K562 (cell line): ENCODE data around the gene PATL2. TPM values are rescaled to one million over a fixed set of nuclear protein-coding genes. Genes with fewer than 3 reads are reported as not detected.

ENCODE experiments used
- ATAC-seq: fragments of 200-7000 bp; cut with Tn5 transposase; 3 replicates; pipeline ENCODE4 v1.9.1; 2020; ENCODE audit warnings: moderate library complexity
- BruUV-seq: library from RNA; stranded (reverse); fragments of 400-500 nt; replicated peaks from 2 replicates; lab custom pipeline; 2021; lab: Mats Ljungman, UMichigan
- CTCF ChIA-PET: fragments of 300-600 bp; formaldehyde crosslinking; extraction: SDS; loops from one replicate; lab custom pipeline; 2021; ENCODE audit warnings: low intra/inter-chr PET ratio; lab: Yijun Ruan, JAX
- POLR2A ChIA-PET: fragments of 300-600, 350-650 bp; sonication (Branson Sonifier 250); formaldehyde crosslinking; extraction: SDS; loops from one replicate; lab custom pipeline; 2021; ENCODE audit warnings: antibody characterized with exemption, inconsistent platforms; lab: Yijun Ruan, JAX
- DNase-seq, 4 experiments: peaks; one replicate each; pipeline versions ENCODE4 v3.0.0 to v3.0.0-alpha.2; 2011 to 2018; ENCODE audit warnings: low spot score in 3 of 4, mixed read lengths in 3 of 4; ENCODE audit errors: extremely low read depth in 1 of 4
- FAIRE-seq: peaks from 2 replicates; lab custom pipeline; 2011; peaks lifted over from hg19 to GRCh38; lab: Jason Lieb, UNC
- H2AFZ ChIP-seq: 2 replicates; pipeline ENCODE4 v1.6.0; 2011; ENCODE audit warnings: low read depth, low read length, control low read depth, inconsistent platforms
- H3K27ac ChIP-seq: fragments of 200-600 bp; 3 replicates; pipeline ENCODE4 v1.8.0; 2011; ENCODE audit warnings: low read depth, mild to moderate bottlenecking, control low read depth, inconsistent platforms, low read length, moderate library complexity, mixed read lengths; ENCODE audit errors: extremely low read depth
- H3K27me3 ChIP-seq, 2 experiments: fragments of 300-600 bp in 1 of 2; 2 replicates in 1 of 2; 3 replicates in 1 of 2; pipeline versions ENCODE4 v1.6.0 to v1.8.0; 2011; ENCODE audit warnings: inconsistent platforms in 2 of 2, low read length in 2 of 2, mild to moderate bottlenecking in 1 of 2, mixed read lengths in 1 of 2, moderate library complexity in 1 of 2; ENCODE audit not compliant: control insufficient read depth in 2 of 2, insufficient read depth in 2 of 2
- H3K36me3 ChIP-seq: fragments of 300-600 bp; 3 replicates; pipeline ENCODE4 v1.8.0; 2011; ENCODE audit warnings: mild to moderate bottlenecking, low read length, inconsistent platforms; ENCODE audit not compliant: control insufficient read depth, insufficient read depth
- H3K4me1 ChIP-seq, 2 experiments: fragments of 200-600 bp in 1 of 2; replicated peaks in 1 of 2; 2 replicates in 1 of 2; 3 replicates in 1 of 2; pipeline versions ENCODE4 v1.5.1 to v1.8.0; 2011; ENCODE audit warnings: inconsistent platforms in 2 of 2, low read length in 2 of 2, mild to moderate bottlenecking in 1 of 2, mixed read lengths in 1 of 2, moderate library complexity in 1 of 2; ENCODE audit not compliant: control insufficient read depth in 2 of 2, insufficient read depth in 2 of 2
- H3K4me2 ChIP-seq: 2 replicates; pipeline ENCODE4 v1.6.1; 2011; ENCODE audit warnings: low read length, control low read depth, inconsistent platforms, mixed read lengths; ENCODE audit not compliant: insufficient read depth
- H3K4me3 ChIP-seq: fragments of 200-600 bp; sonication (generic), shearing (Covaris generic); 2 replicates; pipeline ENCODE4 v1.5.1; 2016; ENCODE audit warnings: control low read depth, inconsistent platforms
- H3K79me2 ChIP-seq: fragments of 200-600 bp; 3 replicates; pipeline ENCODE4 v1.8.0; 2011; ENCODE audit warnings: low read length, inconsistent platforms; ENCODE audit not compliant: control insufficient read depth, insufficient read depth
- H3K9ac ChIP-seq, 2 experiments: 2 replicates each; pipeline versions ENCODE4 v1.6.0 to v1.6.1; 2011; ENCODE audit warnings: low read depth in 2 of 2, low read length in 2 of 2, control low read depth in 1 of 2, inconsistent platforms in 1 of 2, mild to moderate bottlenecking in 1 of 2, mixed read lengths in 1 of 2; ENCODE audit not compliant: insufficient read depth in 1 of 2
- H3K9me1 ChIP-seq: one replicate; pipeline ENCODE4 v1.6.0; 2011; ENCODE audit warnings: inconsistent platforms, mild to moderate bottlenecking, low read length, moderate library complexity; ENCODE audit not compliant: control insufficient read depth, insufficient read depth
- H3K9me3 ChIP-seq: replicated peaks from 2 replicates; pipeline ENCODE4 v1.5.1; 2011; ENCODE audit warnings: low read depth, low read length, inconsistent platforms; ENCODE audit not compliant: control insufficient read depth, insufficient read depth
- H4K20me1 ChIP-seq: replicated peaks from 2 replicates; pipeline ENCODE4 v1.6.1; 2011; ENCODE audit warnings: low read length, inconsistent platforms, mixed read lengths; ENCODE audit not compliant: control insufficient read depth, insufficient read depth
- BACH1 ChIP-seq: fragments of 200-800 bp; sonication (Bioruptor generic); IDR thresholded peaks from 2 replicates; pipeline ENCODE4 v1.6.1; 2016; ENCODE audit warnings: missing genetic modification characterization, missing compliant biosample characterization
- E2F8 ChIP-seq: fragments of 450-650 bp; IDR thresholded peaks from 2 replicates; pipeline ENCODE4 v1.7.1; 2018; ENCODE audit warnings: mild to moderate bottlenecking, low read depth; ENCODE audit not compliant: partially characterized antibody
- GABPB2 ChIP-seq: fragments of 250-450 bp; sonication (Bioruptor Pico); conservative IDR thresholded peaks from 2 replicates; pipeline ENCODE4 v1.5.1; 2021; ENCODE audit warnings: mild to moderate bottlenecking
- ILK ChIP-seq: fragments of 450-650 bp; IDR thresholded peaks from 2 replicates; pipeline ENCODE4 v1.6.1; 2016; ENCODE audit warnings: missing genetic modification characterization, low read depth, mild to moderate bottlenecking, missing compliant biosample characterization, moderate library complexity, borderline replicate concordance
- KDM1A ChIP-seq, 2 experiments: fragments of 450-650 bp; IDR thresholded peaks; 2 replicates each; pipeline ENCODE4 v1.6.1; 2016; ENCODE audit warnings: mild to moderate bottlenecking in 2 of 2
- NCOA6 ChIP-seq: fragments of 450-650 bp; IDR thresholded peaks from 2 replicates; pipeline ENCODE4 v1.6.1; 2017; ENCODE audit warnings: mild to moderate bottlenecking
- PURB ChIP-seq: sonication (generic); formaldehyde crosslinking; IDR thresholded peaks from 2 replicates; pipeline ENCODE4 v1.9.0; 2021; ENCODE audit warnings: low read depth, mild to moderate bottlenecking, missing genetic modification reagents
- SNAPC5 ChIP-seq: fragments of 250-450 bp; sonication (Bioruptor Pico); IDR thresholded peaks from 2 replicates; pipeline ENCODE4 v1.8.0; 2021; ENCODE audit warnings: moderate library complexity, mild to moderate bottlenecking, inconsistent platforms
- TAL1 ChIP-seq: fragments of 450-650 bp; IDR thresholded peaks from 2 replicates; pipeline ENCODE4 v1.6.1; 2016; ENCODE audit warnings: mild to moderate bottlenecking
- TBP ChIP-seq: optimal IDR thresholded peaks from 2 replicates; pipeline ENCODE3; 2011; ENCODE audit warnings: low read depth, low read length, improper control_type of control experiment
- TEAD1 ChIP-seq, 2 experiments: fragments of 450-650 bp in 1 of 2; sonication (generic) in 1 of 2; formaldehyde crosslinking; IDR thresholded peaks; 2 replicates each; pipeline versions ENCODE4 v1.4.0 to v1.8.0; 2020 to 2022; ENCODE audit warnings: mild to moderate bottlenecking in 2 of 2, missing genetic modification reagents in 1 of 2
- ZNF79 ChIP-seq: fragments of 250-450 bp; sonication (Bioruptor Pico); IDR thresholded peaks from 2 replicates; pipeline ENCODE4 v1.4.0; 2020; ENCODE audit warnings: low read depth, mild to moderate bottlenecking, moderate library complexity
- WGBS: fragments of 100-300 bp; shearing (Covaris generic); methylation state at CpG from one replicate; pipeline ENCODE4 v1.1.6; 2016; ENCODE audit warnings: low coverage, mixed read lengths; ENCODE audit not compliant: insufficient coverage; ENCODE audit errors: missing lambda C conversion rate; 5-methylcytosine and 5-hydroxymethylcytosine counted together
- in situ Hi-C: fragments of 300-500 bp; cut with MboI; formaldehyde crosslinking; loops from 4 replicates; pipeline ENCODE4 v1.15.0; 2018; ENCODE audit warnings: inconsistent platforms, mixed read lengths
- intact Hi-C: fragments of 100-400 bp; cut with micrococcal nuclease; formaldehyde crosslinking; loops from 2 replicates; pipeline ENCODE4 v1.14.2; 2022
- polyA plus RNA-seq, 8 experiments: library from polyadenylated mRNA; depleted of rRNA in 4 of 8; stranded (reverse) in 5 of 8; unstranded in 3 of 8; fragments of >200 nt; fragmentation: Nextera tagmentation in 2 of 8; fragmentation: Illumina TruSeq in 1 of 8; extraction: Ambion mirVana in 2 of 8; extraction: Trizol in 1 of 8; gene quantifications; 2 replicates each; pipeline versions ENCODE4 v1.2.1 to v1.2.3, GENCODE V29; 2011 to 2014; ENCODE audit warnings: inconsistent platforms in 1 of 8, missing spikeins in 1 of 8
- total RNA-seq, 7 experiments: library from RNA; depleted of rRNA in 6 of 7; stranded (reverse); fragments of >200 nt in 6 of 7; fragmentation: Illumina TruSeq in 2 of 7; extraction: Trizol in 2 of 7; gene quantifications; 2 replicates each; pipeline versions ENCODE4 v1.2.1 to v1.2.3, GENCODE V29; 2011 to 2021; ENCODE audit warnings: low replicate concordance in 1 of 7

PATL2 gene
- total and polyA plus RNA-seq, 9 of the 15 experiments (the other 6 are each of a cell fraction or from before 2014, with no cell fraction given): 0.42 to 1.1 (median 0.86) TPM

GRCh38 chr15:44727485-44728231, 16.5 kb upstream of the PATL2 start:
- no peaks in the 10 kb centered on the region for H3K36me3 ChIP-seq
- WGBS: 71% methylated on average over 6 of the region's 6 CpGs
- no peaks in the 10 kb centered on the region for H3K79me2 ChIP-seq
- ChIA-PET CTCF (no interaction called here), POLR2A (interaction anchor here (0.8 to 10.1 kb wide), 10 partner anchors 9 to 167 kb away, joined by 3 to 136 read pairs (median 4); partner anchors contain the start of genes B2M, PATL2, SPG11 and TRIM69)
- no peaks in the 10 kb centered on the region for H3K9me1 ChIP-seq
- H3K9ac ChIP-seq: 0 out of 4 replicates have a peak overlapping the region, but pooled peaks of 1 of the 2 experiments have one; percentile 70
- H3K4me3 ChIP-seq: no peak overlapping the region
- ATAC-seq (no peak), DNase-seq (no peak), FAIRE-seq (no peak)
- H3K9me3 ChIP-seq: no peaks in the 10 kb centered on the region
- in situ Hi-C loops: no loop called here
- intact Hi-C loops: loop anchor here (2.0 kb wide), 1 partner anchor 17 kb away; the partner anchor contains the start of genes B2M and PATL2
- H3K4me2 ChIP-seq: no peak overlapping the region
- H3K4me1 ChIP-seq: peaks cover 20 to 29% of the 10 kb centered on the region in 2 experiments
- BruUV-seq: no TSS peak
- H3K27me3 ChIP-seq: no peaks in the 10 kb centered on the region
- peak overlapping the region; percentile 77; the same call in 1 of the 3 replicates for H3K27ac ChIP-seq
- no peak overlapping the region for H2AFZ ChIP-seq
- TF ChIP-seq GABPB2 (no peak), ILK (no peak), E2F8 (no peak), BACH1 (tag) (no peak), TBP (no peak), TEAD1 (CRISPR knock-in tag; IDR thresholded peaks at IDR 0.05) (no peak), TAL1 (no peak), SNAPC5 (no peak), PURB (no peak), KDM1A (IDR thresholded peaks at IDR 0.05) (no peak), NCOA6 (no peak), ZNF79 (CRISPR knock-in tag) (no peak)
- H4K20me1 ChIP-seq: no peaks in the 10 kb centered on the region
